Left ventricle myocardium superior (tissue), 1 donor: ENCODE data around the gene PLA2G1B. TPM values are rescaled to one million over a fixed set of nuclear protein-coding genes. Genes with fewer than 3 reads are reported as not detected.

Experiments used
- ATAC-seq: fragments of 200-7000 bp; cut with Tn5 transposase; one replicate; pipeline ENCODE4 v1.9.1; 2020; ENCODE audit warnings: mild to moderate bottlenecking, moderate library complexity
- DNase-seq: peaks from one replicate; pipeline ENCODE4 v3.0.0-alpha.2; 2020
- intact Hi-C: fragments of 100-400 bp; cut with micrococcal nuclease; formaldehyde crosslinking; loops from one replicate; pipeline ENCODE4 v1.11.0; 2022
- total RNA-seq: library from RNA; stranded (reverse); fragmentation: NEBNext Ultra II Directional; extraction: Animal tissue kit (Norgen Biotek cat#: 25700); gene quantifications from one replicate; pipeline ENCODE4 v1.2.1, GENCODE V29; 2021
- donor health status: DM: no; HTN: yes; CAD: no; lungs with severe emphysema.

Gene PLA2G1B
- total RNA-seq, 1 donor from 2014 or later: not detected

GRCh38 chr12:120284381-120284780, 43.2 kb downstream of the PLA2G1B start:
- ATAC-seq: no peak
- DNase-seq: no peak
- intact Hi-C loops: no loop called here

- intact Hi-C loops: no loop called here
- ATAC-seq (no peak), DNase-seq (no peak)
These were observed 44.3 kb downstream of the PLA2G1B start for GRCh38 chr12:120283318-120283717.

- ATAC-seq (no peak), DNase-seq (no peak)
- intact Hi-C loops: no loop called here
These were observed 49.2 kb downstream of the PLA2G1B start for GRCh38 chr12:120278137-120279069.

GRCh38 chr12:120276734-120277133, 50.8 kb downstream of the PLA2G1B start:
- DNase-seq (no peak), ATAC-seq (no peak)
- intact Hi-C loops: no loop called here

Other genes starting within 250 kb of the PLA2G1B start
- 24.0 TPM for gene RAB35, start 211.0 kb downstream of the PLA2G1B start, total RNA-seq
- gene GCN1, start 133.1 kb downstream of the PLA2G1B start, total RNA-seq: 33.3 TPM
- gene RPLP0, start 126.7 kb downstream of the PLA2G1B start, total RNA-seq: 674 TPM
- gene PXN, start 62.0 kb downstream of the PLA2G1B start, total RNA-seq: 65.9 TPM
- gene RNU4-2, start 35.9 kb downstream of the PLA2G1B start, total RNA-seq: 13,220 TPM
- gene RNU4-1, start 34.5 kb downstream of the PLA2G1B start, total RNA-seq: 1,438 TPM
- gene SIRT4, start 25.5 kb downstream of the PLA2G1B start, total RNA-seq: 10.2 TPM
- 6.8 TPM for gene MSI1, start 41.4 kb upstream of the PLA2G1B start, total RNA-seq
- 116 TPM for gene COX6A1, start 110.3 kb upstream of the PLA2G1B start, total RNA-seq
- 15.8 TPM for gene TRIAP1, start 118.6 kb upstream of the PLA2G1B start, total RNA-seq
- gene GATC, start 118.7 kb upstream of the PLA2G1B start, total RNA-seq: 13.1 TPM
- 38.9 TPM for gene SRSF9, start 142.0 kb upstream of the PLA2G1B start, total RNA-seq
- gene DYNLL1, start 168.3 kb upstream of the PLA2G1B start, total RNA-seq: 144 TPM
- 38.0 TPM for gene COQ5, start 201.4 kb upstream of the PLA2G1B start, total RNA-seq
- 251 TPM for gene RNF10, start 206.6 kb upstream of the PLA2G1B start, total RNA-seq